GM19035 (cell line): ENCODE measurements around the gene SIRT2.
"Not testable (repeated sequence)": the region's sequence is repeated elsewhere in the genome, so short reads cannot be mapped to it uniquely, and the experiment has no call there.

ENCODE experiments used
- ATAC-seq: cut with Tn5 transposase; IDR thresholded peaks from one replicate; pipeline ENCODE4 v1.9.1; 2021; ENCODE audit not compliant: unreplicated experiment

The SIRT2 gene

DNA sequence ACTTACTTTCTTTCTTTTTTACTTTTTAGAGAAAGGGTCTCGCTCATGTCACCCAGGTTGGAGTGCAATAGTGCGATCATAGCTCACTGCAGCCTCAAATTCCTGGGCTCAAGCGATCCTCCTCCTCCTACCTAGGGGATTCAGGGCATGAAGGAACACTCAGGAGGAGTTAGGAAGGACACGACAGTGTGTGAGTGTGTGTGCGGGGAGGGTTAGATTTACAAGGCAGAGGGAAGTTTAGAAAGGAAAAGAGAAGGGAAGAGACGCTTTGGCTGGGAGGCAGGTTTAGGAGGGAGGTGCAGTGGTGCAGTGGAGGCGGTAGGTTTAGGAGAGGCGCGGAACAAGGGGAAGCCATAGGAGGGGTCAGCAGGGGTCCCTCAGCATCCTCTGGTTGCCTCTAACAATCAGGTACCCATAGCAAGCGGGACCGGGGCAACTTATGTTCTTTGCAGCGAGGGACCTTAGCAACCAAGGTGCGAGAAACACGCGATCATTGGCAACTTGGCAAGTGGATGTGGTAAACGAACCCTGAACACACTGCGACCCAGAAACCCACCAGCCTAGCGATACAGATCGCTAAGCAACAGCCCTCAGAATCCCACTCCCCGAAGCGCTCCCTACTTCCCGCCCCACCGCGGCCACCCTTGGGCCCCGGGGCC is 501 bp downstream of the SIRT2 start:
- no peak for ATAC-seq

DNA sequence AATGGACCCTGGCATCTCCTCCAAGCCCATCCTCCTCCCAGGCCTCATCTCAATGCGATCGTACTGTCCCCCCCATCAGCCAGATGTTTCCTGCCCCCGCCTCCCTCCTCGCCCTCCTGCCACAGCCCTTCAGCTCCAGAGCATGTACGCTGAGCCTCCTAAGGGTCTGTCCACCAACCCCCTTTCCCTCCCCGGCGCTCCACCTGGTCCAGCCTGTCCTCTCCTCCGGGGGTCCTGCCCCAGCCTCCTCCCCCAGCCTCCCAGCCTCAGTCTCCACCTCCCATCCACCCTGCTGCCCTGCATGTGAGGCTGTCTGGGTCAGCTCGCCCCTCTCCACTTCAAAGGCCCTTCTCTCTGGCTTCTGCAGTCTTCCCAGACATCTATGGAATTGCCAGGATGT is 4.5 kb downstream of the SIRT2 start:
- ATAC-seq: no peak

DNA sequence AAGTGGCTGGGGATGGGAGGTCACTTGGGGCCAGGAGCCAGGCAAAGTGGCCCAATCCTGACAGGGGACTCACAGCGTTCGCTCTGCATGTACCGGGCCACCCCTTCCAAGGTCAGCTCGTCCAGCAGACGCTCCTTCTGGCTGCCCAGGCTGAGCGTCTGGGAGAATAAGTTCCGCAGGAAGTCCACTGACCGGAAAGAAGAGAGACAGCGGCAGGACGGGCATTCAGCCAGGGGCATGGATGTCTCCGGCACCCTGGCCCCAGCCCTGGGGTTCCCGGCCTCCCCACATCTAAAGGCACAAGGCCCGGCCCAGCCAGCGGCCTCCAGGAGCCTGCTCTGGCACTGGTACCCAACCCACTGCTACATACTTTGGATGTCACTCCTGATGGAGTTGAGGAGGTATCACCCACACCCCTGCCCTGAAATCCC is 6.1 kb downstream of the SIRT2 start:
- no peak for ATAC-seq

DNA sequence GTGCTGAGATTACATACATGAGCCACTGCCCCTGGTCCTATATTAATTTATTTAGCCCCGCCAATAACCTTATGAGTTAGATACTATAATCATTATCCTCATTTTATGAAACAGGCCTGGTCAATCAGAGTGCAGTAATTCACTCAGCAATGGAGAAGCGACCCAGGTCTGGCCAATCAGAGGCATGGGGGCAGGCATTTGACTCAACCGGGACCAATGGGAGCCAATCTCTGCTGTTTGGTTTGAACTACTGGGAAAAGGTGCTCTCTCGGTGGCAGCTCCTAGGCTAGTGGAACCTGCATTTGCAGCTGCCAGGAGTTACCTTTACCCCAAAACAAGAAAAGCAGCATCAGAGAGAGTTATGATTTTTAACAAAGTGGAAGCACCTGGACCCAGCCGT is 6.6 kb downstream of the SIRT2 start:
- no peak for ATAC-seq

DNA sequence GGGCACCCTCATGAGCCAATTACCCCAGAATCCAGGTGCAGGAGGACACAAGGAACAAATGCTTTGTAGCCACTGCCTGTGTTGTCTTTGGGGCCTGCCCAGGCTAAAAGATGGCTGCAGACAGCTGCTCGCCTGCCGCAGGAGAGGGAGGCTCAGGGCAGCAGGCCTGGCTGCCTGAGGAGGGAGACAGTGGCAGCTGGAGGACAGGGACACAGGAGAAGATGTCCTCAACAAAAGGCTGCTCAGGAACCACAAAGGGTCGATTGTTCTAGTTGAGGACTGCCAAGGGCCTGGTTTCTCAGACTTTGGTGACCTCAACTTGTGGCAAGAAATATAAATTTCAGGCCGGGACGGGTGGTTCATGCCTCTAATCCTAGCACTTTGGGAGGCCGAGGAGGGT is 7.6 kb downstream of the SIRT2 start:
- ATAC-seq: no peak

DNA sequence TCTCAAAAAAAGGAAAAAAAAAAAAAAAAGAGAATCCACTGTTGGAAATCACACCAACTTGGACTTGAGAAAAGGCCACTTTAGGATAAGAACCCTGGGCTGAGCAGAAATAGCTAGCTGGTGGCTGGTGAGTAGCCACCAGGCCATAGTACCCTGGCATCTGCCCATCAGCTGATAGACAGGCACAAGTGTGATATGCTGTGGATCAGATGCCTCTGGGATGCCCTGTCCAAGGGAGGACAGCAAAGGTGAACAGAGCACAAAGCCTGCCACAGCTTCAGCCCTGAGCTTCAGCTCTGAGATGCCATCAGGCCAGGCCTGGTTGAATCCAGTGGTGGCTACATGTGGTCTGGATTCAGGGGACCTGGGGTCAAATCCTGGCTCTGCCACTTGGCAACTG is 8.7 kb downstream of the SIRT2 start:
- ATAC-seq: no peak

DNA sequence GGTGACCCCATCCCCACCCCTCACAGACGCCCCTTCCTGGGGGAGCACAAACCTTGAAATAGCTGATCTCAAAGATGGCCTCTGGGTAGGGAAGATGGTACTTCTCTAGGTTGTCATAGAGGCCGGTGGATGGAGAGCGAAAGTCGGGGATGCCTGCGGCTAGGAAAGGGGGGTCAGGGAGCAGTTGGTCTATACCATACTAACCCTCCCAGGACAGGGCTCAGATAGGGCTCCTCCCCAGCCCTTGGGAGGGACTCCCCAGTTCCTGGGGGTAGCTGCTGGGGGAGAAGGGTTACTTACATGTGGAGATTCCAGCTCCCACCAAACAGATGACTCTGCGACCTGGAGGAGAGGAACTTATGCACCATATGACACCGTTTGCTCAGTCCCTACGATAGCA is 9.6 kb downstream of the SIRT2 start:
- ATAC-seq: no peak

DNA sequence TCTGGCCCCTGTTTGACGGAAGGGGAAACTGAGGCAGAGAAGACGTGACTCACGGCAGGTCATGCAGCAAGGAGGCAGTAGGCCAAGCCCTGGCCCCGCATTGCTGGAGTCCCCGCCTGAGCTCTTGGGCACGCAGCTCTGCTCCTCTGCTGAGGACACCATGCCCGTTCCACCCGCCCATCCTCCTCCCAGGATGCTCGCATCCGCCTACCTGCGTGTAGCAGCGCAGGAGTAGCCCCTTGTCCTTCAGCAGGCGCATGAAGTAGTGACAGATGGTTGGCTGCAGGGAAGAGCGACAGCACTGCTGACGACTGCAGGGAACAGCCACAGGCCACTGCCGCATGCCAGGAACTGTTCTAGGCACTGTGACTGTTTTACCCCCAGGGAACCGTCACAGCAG is 10.5 kb downstream of the SIRT2 start:
- no peak for ATAC-seq

DNA sequence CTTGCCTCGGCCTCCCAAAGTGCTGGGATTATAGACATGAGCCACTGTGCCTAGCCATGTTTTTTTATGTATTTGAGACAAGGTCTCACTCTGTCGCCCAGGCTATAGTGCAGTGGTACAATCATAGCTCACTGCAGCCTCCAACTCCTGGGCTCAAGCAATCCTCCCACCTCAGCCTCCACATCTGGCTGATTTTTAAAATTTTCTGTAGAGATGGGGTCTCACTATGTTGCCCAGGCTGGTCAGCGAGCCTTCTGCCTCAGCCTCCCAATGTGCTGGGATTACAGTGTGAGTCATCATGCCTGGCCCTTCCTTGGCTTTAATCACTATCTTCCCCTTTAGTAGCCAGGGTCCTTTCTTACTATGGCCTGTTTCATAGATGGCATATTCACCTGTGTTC is 14.7 kb downstream of the SIRT2 start:
- not testable (repeated sequence) for ATAC-seq

DNA sequence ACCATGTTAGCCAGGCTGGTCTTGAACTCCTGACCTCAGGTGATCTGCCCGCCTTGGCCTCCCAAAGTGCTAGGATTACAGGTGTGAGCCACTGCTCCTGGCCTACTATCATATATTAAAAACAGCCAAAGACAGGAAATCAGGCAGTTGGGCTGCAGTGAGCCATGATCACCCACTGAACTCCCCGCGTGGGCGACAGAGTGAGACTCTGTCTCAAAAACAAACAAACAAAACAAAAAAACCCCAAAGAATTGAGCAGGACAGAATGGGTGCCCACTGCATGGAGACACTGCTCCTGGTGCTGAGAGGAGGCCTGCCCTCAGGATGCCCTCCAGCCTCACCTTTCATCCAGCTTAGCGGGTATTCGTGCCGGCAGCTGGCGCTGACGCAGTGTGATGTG is 16.1 kb downstream of the SIRT2 start:
- no peak for ATAC-seq

DNA sequence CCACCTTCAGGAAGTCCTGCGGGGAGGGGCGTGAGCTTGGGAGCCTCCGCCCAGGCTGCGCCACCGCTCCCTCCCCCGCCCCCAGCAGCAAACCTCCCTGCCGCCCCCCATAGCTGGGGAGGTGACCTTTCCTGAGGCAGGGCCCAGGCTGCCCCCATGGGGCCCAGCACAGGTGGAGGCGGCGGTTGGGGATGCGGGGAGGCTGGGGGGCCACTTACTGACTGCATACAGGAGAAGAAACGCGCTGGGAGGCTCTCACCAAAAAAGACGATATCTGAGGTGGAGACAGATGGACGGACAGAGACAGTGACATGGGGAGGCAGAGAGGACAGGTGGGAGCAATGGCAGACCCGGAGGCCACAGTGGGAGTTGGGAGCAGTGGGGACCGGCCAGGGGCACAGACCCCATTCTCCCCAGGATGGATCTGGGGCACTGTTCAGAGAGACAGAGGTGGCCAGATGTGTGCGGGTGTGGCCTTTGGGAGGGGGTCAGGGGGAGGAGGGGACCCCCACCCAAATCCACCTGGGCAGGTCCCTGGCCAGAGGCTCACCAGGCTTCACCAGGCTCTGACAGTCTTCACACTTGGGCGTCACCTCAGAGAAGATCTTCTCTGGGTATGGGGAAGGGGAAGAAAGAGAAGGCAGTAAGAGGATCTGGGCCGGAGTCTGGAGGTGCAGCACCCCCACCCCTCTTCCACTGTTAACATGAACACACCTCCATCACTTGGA is 18.4 kb downstream of the SIRT2 start:
- ATAC-seq: no peak

DNA sequence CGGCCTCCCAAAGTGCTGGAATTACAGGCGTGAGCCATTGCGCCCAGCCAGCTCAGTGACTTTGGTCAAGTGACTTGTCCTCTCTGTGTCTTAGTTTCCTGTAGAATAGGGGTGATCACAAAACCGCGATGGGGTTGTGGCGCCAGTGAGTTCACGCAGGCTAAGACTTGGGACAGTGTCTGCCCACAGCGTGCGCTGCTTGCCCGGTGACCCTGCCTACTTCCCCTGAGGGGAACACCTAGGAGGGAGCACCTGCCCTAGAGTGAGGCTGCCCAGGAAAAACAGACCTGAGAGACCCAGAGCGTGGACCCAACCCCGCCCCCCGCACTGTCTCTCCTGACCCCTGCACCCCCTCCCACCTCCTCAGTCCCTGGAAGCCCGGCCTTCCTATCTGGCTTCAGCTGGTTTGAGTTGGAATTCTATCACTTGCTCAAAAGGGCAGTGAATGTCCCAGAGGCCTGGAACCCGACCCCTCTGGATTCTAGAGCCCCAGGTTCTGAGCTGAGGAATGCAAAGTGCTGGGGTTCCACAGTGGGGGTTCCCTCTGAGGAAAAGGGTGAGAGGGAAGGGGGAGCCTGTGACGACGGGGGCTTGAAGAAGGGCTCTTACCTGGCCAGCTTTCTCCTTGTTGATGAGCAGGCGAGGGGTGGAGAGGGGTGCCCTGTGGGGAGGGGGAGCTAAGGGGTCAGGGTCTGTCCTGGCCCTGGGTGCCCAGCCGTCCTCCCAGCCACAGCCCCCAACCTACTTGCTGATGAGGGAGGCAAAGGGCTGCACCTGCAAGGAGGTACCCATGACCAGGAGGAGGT is 19.1 kb downstream of the SIRT2 start:
- no peak for ATAC-seq

DNA sequence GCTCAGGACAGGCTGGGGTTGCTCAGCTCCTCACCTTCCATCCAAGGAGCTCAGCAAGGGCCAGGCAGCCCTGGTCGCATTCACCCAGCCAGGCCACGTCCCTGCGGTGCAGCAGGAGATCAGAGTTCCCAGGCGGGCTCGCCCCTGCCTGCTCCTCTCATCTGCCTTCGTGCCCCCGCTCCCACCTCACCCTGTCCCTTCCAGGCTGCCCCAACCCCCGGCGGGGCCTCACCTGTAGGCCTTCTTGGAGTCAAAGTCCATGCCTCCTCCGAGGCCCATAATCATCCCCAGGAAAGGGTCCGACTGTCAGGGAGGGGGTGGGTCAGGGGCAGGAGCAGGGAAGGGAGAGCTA is 20.0 kb downstream of the SIRT2 start:
- no peak for ATAC-seq

DNA sequence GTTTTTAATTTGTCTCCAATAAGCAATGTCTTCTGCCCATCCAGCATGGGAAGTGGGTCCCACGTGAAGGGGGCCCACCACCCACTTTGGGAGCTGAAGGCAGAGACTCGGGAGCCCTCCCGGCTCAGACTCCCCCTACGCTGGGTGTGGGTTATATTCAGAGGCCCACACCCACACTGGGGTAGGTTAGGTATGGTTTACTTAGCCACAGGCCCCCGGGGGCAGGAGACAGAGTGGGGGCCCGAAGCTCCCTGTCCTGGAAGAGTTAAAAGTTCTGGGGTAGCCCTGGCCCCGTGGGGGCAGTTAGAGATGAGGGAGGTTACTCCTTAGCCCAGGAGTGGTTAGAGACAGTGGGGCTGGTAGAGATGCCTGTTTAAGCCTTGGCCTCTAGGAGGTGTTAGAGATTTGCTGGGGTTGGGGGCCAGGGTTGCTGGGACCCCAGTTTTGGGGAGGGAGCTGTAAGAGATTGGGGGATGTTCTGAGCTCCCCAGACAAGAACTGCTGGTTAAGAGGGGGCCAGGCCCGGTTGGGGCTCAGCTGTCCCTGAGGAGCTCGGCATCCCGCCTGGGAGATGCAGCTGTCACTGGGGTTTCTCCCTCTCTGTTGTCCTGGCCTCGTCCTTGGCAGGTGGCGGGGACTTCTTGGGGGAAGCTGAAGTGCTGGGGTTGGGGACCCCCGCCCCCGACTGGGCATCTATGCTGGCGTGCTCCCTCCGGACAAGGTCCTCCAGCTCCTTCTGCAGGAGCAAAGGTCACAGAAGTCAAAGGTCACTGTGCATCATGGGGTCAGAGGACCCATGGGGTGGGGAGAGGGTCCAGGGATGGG is 20.6 kb downstream of the SIRT2 start:
- ATAC-seq: no peak

DNA sequence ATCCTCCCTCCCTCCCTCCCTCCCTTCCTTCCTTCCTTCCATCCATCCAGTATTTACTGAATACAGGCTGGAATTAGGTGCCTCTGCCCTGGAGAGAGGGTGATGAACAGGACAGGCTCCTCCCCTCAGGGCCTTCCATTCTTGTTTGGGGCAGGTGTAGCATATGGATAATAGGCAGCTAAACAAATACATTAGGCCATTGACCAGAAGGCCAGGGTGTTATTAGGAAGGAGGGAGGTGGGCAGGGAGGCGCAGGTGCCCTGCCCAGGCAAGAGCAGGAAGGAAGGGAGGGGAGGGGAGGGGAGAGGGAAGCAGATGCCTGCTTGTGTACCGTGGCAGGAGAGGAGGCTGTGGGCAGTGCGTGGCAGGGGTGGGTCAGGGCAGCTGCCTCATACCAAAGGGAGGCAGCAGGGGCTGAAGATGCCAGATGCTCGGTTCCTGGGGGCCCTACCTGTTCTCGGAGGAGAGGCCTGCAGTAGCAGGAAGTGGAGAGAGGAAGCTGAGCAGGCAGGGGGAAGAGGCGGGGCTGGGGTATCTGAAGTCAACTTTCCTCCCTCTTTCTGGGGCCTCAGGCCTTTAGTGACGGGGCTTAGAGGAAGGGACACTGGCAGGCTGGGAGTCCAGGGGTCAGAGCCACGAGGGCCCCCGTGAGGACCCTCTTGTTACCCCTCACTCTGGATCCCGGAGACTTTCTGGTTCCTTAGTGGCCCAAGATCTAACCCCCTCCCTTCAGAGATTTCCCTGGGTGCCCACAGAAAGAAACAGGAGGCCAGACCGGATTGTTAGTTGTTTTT is 21.4 kb downstream of the SIRT2 start, which contains the start of gene RINL:
Gene RINL (minus strand): TSS at position 495 of the 794 bp plus-strand sequence. CDS start 1,533 bp downstream, outside the sequence.
- no peak for ATAC-seq

DNA sequence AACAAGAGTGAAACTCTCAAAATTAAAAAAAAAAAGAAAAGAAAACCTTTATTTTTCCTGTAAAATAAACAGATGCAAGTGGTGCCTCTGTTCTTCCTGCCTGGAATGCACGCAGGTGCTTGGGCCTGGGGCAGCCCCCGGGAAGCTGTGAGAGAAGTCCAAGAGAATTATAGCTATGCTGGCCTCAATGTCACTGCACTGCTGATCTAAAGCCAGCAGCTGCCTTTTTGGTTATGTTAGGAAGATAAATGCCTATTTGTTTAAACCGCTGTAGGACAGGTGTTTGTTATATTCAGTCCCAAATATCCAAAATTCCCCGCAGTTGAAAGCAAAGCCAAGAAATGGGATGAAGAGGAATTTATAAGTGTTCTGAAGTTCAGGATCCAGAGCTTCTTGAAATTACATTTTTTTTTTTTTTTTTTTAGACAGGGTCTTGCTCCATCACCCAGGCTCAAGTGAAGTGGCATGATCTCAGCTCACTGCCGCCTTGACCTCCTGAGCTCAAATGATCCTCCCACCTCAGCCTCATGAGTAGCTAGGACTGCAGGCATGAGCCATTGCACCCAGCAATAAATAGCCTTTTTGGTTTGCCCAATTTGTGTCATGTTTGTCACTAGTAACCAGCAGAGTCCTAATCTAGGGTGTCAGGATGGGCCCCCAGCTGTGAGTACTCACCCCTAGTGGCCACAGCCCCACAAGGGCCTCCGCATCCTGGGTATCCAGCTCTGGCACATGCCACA is 23.6 kb downstream of the SIRT2 start:
- ATAC-seq: no peak

DNA sequence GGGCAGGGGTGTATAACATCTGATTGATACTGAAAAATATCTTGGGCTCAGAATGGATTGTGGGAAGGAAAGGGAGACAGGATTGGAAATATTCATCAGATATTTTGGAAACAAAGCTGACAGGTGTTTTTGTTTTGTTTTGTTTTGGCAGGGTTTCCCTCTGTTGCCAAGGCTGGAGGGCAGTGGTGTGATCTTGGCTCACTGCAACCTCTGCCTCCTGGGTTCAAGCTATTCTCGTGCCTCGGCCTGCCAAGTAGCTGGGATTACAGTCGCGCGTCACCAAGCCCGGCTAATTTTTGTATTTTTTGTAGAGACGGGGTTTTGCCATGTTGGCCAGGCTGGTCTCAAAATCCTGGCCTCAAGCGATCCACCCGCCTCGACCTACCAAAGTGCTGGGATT is 26.0 kb downstream of the SIRT2 start:
- not testable (repeated sequence) for ATAC-seq

DNA sequence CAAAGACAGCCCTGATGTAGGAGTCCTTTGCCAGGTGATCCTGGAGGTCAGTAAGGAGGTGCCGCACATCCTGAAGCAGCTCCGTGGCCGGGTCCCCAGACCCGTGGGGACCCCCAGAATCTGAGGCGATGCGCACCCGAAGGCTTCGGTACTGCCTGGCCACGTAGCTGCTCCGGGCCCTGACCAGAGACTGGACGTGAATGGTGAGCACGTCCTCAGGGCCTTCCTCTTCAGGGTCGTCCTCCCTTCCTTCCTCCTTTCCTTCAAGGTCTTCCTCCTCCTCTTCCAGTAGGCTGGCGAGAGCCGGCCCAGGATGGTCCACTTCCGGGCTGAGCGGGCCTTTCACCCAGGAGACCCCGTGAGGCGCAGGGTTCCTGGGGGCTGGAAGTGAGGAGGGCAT is 28.8 kb downstream of the SIRT2 start:
- no peak for ATAC-seq

DNA sequence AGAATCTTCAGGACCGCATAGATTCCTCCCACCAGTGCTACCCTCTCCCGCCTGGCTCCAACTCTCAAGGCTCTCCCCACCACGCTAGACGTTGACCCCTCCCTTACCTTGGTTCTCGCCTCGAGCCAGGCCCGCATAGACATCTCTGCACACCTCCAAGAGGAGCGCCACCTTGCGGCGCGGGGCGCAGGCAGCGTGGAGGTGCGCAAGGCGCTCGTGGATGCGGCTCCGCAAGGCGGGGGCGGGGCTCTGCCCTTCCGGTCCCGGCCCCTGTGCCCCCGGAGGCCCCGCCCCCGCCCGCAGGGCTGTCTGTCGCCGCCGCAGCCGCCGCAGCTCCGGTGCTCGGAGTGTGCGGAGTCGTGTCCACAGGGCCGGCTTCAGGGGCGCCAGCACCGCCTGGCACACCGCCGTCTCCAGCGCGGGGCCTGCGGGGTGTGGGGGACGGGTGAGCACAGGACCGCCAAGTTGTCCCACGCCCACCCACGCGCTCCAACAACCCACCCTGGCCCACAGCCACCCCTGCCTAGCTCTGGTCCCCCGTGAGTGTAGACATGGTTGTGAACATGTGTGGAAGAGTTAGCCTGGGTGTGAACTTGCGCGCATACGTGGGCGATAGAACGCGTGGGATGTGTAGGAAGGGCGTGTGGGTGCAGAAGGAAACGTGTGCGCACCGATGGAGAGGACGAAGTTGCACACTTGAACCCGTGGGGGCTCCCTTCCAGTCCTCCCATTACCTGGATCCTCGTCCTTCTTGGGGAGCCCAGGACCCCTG is 29.4 kb downstream of the SIRT2 start:
- ATAC-seq: peak; percentile 71
